Measurements from ENCODE around the gene NRARP. TPM values are rescaled to one million over a fixed set of nuclear protein-coding genes. Genes with fewer than 3 reads are reported as not detected.

NRARP gene
- polyA plus RNA-seq, 3 donors, result 15.4 TPM; not detected in 2

DNA sequence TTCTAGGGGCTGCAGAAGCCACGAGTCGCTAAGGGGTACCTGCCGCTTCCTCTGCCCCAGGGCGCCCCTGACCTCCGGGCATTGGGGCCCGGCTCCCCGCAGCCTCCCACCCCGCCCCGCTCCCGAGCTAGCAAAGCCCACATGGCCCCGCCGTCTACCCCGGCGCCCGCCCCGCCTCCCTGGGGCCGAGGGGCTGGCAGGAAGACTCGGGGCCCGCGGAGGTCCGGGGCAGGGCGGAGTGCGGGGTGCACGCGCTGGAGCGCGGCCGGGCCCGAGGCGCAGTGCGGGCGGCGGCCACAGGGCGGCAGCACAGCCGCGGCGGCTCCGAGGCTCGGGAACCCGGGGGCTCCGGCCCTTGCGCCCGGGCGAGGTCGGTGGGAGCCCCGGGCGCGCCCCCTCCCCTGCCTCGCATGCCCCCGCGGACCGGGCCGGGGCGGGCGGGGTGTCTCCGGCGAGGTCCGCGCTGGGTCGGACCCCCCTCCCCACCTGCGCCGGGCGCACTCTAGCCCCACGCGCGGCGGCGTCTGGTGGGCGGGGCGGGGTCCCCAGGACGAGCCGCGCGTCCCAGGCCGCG lies 6.7 kb downstream of the NRARP start:
- under 1% methylated on average over 71 of the region's 76 CpGs for WGBS (ENCODE audit: insufficient coverage)
- peaks cover 6 to 9% of the 10 kb centered on the region in 2 donors for H3K4me1 ChIP-seq (ENCODE audit: control insufficient read depth in 1 of 2, insufficient read depth in 2 of 2, low read length in 2 of 2)
- H2AFZ ChIP-seq (ENCODE audit: insufficient read depth, low read depth, low read length, poor library complexity, severe bottlenecking), result peak overlapping the region; percentile 56

DNA sequence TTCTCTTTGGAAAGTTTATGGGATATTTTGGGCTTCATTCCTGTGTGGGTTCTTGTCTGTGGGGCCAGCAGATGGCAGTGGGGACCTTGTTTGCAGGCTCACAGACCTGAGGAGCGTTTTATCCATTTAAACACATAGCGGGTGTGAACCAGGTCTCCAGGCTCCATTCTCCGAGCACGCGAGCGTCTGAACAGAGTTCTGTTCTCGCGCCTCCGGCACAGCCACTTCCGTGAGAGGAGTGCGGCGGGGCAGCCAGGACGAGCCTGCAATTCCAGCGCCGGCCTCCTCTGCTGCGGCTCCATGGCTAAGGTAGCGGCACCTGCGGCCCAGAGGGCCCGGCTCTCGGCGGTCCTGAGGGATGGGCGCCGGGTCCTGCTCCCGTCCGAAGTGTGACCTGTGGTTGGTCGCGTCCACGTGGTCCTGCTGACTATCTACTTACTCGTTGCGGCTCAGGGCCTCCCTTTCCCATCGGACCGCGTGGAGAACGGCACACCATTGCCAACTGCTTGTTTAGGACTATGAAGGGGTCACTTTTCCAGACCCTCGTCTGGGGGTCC lies 7.3 kb downstream of the NRARP start:
- intact Hi-C loops (cut with micrococcal nuclease), result loop anchor here (2.0 to 10.0 kb wide), 3 partner anchors 112 to 230 kb away; partner anchors contain the start of gene ENTPD8 (in 1 of the 2)
- peak overlapping the region in 1 of 3 experiments; percentile 54 for H3K4me3 ChIP-seq (replicated peaks in 1 of 3; ENCODE audit: low read depth in 2 of 3, low read length in 3 of 3)
- H3K27me3 Mint-ChIP-seq (ENCODE audit: low read depth in 3 of 3), result peaks cover 63 to 66% (median 65%) of the 10 kb centered on the region in 3 donors

More for the DNA sequence above, 6.7 kb downstream of the NRARP start:
- intact Hi-C loops (cut with micrococcal nuclease), result loop anchor here (2.0 to 10.0 kb wide), 3 partner anchors 111 to 229 kb away; partner anchors contain the start of gene ENTPD8 (in 1 of the 2)
- H3K36me3 ChIP-seq (replicated peaks in 1 of 2; ENCODE audit: control insufficient read depth in 1 of 2, insufficient read depth in 2 of 2, low read length in 2 of 2), result no peaks in the 10 kb centered on the region
- peak overlapping the region; percentile 69 for H3K4me2 ChIP-seq (replicated peaks; ENCODE audit: extremely low read depth, low read length, poor library complexity, severe bottlenecking)
- Mint-ChIP-seq H3K27ac (peak overlapping the region in 1 of 7 donors; percentile 25), H3K4me1 (peaks cover 13% of the 10 kb centered on the region), H3K4me3 (peak overlapping the region; percentile 34 to 74), H3K36me3 (peaks cover 3 to 12% of the 10 kb centered on the region in 2 donors), H3K27me3 (ENCODE audit: low read depth in 3 of 3) (peaks cover 68 to 70% (median 69%) of the 10 kb centered on the region in 3 donors), H3K9me3 (peaks cover 5 to 25% (median 16%) of the 10 kb centered on the region in 7 donors)
- no peak overlapping the region for H3K27ac ChIP-seq (ENCODE audit: low read depth in 1 of 2, low read length in 2 of 2)
- no peak overlapping the region for H3K9ac ChIP-seq (ENCODE audit: insufficient read depth, low read length, poor library complexity, severe bottlenecking)
- DNase-seq, result peak in 2 of 3 donors; percentile 29 to 41
- H3K9me3 ChIP-seq (replicated peaks in 1 of 2; ENCODE audit: control insufficient read depth in 1 of 2, insufficient read depth in 1 of 2, low read length in 2 of 2), result peaks cover 13 to 19% of the 10 kb centered on the region in 2 donors
- peaks cover 35 to 67% of the 10 kb centered on the region in 2 donors for H3K27me3 ChIP-seq (ENCODE audit: control insufficient read depth in 2 of 2, insufficient read depth in 2 of 2, low read length in 2 of 2)
- H4K20me1 ChIP-seq (ENCODE audit: insufficient read depth, low read length), result no peaks in the 10 kb centered on the region
- TF ChIP-seq, protein P1, sequence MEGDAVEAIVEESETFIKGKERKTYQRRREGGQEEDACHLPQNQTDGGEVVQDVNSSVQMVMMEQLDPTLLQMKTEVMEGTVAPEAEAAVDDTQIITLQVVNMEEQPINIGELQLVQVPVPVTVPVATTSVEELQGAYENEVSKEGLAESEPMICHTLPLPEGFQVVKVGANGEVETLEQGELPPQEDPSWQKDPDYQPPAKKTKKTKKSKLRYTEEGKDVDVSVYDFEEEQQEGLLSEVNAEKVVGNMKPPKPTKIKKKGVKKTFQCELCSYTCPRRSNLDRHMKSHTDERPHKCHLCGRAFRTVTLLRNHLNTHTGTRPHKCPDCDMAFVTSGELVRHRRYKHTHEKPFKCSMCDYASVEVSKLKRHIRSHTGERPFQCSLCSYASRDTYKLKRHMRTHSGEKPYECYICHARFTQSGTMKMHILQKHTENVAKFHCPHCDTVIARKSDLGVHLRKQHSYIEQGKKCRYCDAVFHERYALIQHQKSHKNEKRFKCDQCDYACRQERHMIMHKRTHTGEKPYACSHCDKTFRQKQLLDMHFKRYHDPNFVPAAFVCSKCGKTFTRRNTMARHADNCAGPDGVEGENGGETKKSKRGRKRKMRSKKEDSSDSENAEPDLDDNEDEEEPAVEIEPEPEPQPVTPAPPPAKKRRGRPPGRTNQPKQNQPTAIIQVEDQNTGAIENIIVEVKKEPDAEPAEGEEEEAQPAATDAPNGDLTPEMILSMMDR (IDR thresholded peaks at IDR 0.05), result peak; percentile 74
- no peaks in the 10 kb centered on the region for H3K79me2 ChIP-seq (ENCODE audit: insufficient read depth, low read length)
- H3K4me3 ChIP-seq (replicated peaks in 1 of 3; ENCODE audit: low read depth in 2 of 3, low read length in 3 of 3), result peak overlapping the region in 1 of 3 experiments; percentile 54

More for the DNA sequence above, 7.3 kb downstream of the NRARP start:
- Histone ChIP-seq H4K20me1 (ENCODE audit: insufficient read depth, low read length) (no peaks in the 10 kb centered on the region), H2AFZ (ENCODE audit: insufficient read depth, low read depth, low read length, poor library complexity, severe bottlenecking) (peak overlapping the region; percentile 56), H3K27me3 (ENCODE audit: control insufficient read depth in 2 of 2, insufficient read depth in 2 of 2, low read length in 2 of 2) (peaks cover 30 to 61% of the 10 kb centered on the region in 2 donors), H3K27ac (ENCODE audit: low read depth in 1 of 2, low read length in 2 of 2) (no peak overlapping the region), H3K36me3 (replicated peaks in 1 of 2; ENCODE audit: control insufficient read depth in 1 of 2, insufficient read depth in 2 of 2, low read length in 2 of 2) (no peaks in the 10 kb centered on the region), H3K79me2 (ENCODE audit: insufficient read depth, low read length) (no peaks in the 10 kb centered on the region), H3K9me3 (replicated peaks in 1 of 2; ENCODE audit: control insufficient read depth in 1 of 2, insufficient read depth in 1 of 2, low read length in 2 of 2) (peaks cover 13 to 16% of the 10 kb centered on the region in 2 donors), H3K9ac (ENCODE audit: insufficient read depth, low read length, poor library complexity, severe bottlenecking) (no peak overlapping the region), H3K4me2 (replicated peaks; ENCODE audit: extremely low read depth, low read length, poor library complexity, severe bottlenecking) (peak overlapping the region; percentile 69), H3K4me1 (ENCODE audit: control insufficient read depth in 1 of 2, insufficient read depth in 2 of 2, low read length in 2 of 2) (peaks cover 6 to 8% of the 10 kb centered on the region in 2 donors)
- peaks cover under 1 to 9% of the 10 kb centered on the region in 2 donors for H3K36me3 Mint-ChIP-seq
- H3K27ac Mint-ChIP-seq, result peak overlapping the region in 1 of 7 donors; percentile 25
- DNase-seq, result no peak
- H3K9me3 Mint-ChIP-seq, result peaks cover 5 to 22% (median 15%) of the 10 kb centered on the region in 7 donors
- TF ChIP-seq, protein P1 (IDR thresholded peaks at IDR 0.05), result no peak
- 14% methylated on average over 35 of the region's 35 CpGs for WGBS (ENCODE audit: insufficient coverage)
- H3K4me3 Mint-ChIP-seq, result peak overlapping the region; percentile 34 to 87
- peaks cover 10% of the 10 kb centered on the region for H3K4me1 Mint-ChIP-seq
